Measurements from ENCODE around the gene PTTG1.

Gene PTTG1

GRCh38 chr5:160456480-160457177, 35.0 kb downstream of the PTTG1 start:
- DNase-seq, result no peak

GRCh38 chr5:160457252-160457651, 35.6 kb downstream of the PTTG1 start:
- no peak for DNase-seq

GRCh38 chr5:160458806-160459800, 37.4 kb downstream of the PTTG1 start:
- DNase-seq, result no peak

- DNase-seq, result no peak
These were observed 38.9 kb downstream of the PTTG1 start for GRCh38 chr5:160460377-160461049.

GRCh38 chr5:160461378-160461777, 39.7 kb downstream of the PTTG1 start:
- DNase-seq, result no peak

GRCh38 chr5:160462167-160462566, 40.5 kb downstream of the PTTG1 start:
- DNase-seq, result no peak

GRCh38 chr5:160463227-160463626, 41.6 kb downstream of the PTTG1 start:
- no peak for DNase-seq

GRCh38 chr5:160463740-160464465, 42.2 kb downstream of the PTTG1 start:
- no peak for DNase-seq

- DNase-seq, result no peak
These were observed 42.8 kb downstream of the PTTG1 start for GRCh38 chr5:160464466-160464797.

- no peak for DNase-seq
These were observed 44.5 kb downstream of the PTTG1 start for GRCh38 chr5:160466116-160466515.

- no peak for DNase-seq
These were observed 45.4 kb downstream of the PTTG1 start for GRCh38 chr5:160466889-160467554.

GRCh38 chr5:160467555-160468362, 46.1 kb downstream of the PTTG1 start:
- DNase-seq, result peak; percentile 52

- no peak for DNase-seq
These were observed 46.8 kb downstream of the PTTG1 start for GRCh38 chr5:160468363-160468975.

GRCh38 chr5:160469156-160470144, 47.8 kb downstream of the PTTG1 start:
- no peak for DNase-seq

- DNase-seq, result no peak
These were observed 49.0 kb downstream of the PTTG1 start for GRCh38 chr5:160470437-160471361.

GRCh38 chr5:160471761-160472160, 50.1 kb downstream of the PTTG1 start:
- no peak for DNase-seq

GRCh38 chr5:160472482-160472881, 50.8 kb downstream of the PTTG1 start:
- no peak for DNase-seq

GRCh38 chr5:160473681-160474080, 52.0 kb downstream of the PTTG1 start:
- DNase-seq, result no peak
